ENCODE data around the gene CNPY4.

GRCh38 chr7:100127866-100128636 lies 8.6 kb downstream of the CNPY4 start:
- TF ChIP-seq JUN (IDR thresholded peaks at IDR 0.05; ENCODE audit: borderline replicate concordance, insufficient read depth, insufficient read length, low read depth): no peak
- TF ChIP-seq CTCF (IDR thresholded peaks at IDR 0.05; ENCODE audit: extremely low read depth in 1 of 2, insufficient read depth in 1 of 2, low read depth in 1 of 2, low read length in 2 of 2): peak in 1 of 2 donors; percentile 1
- no peak for TF ChIP-seq POLR2A (IDR thresholded peaks at IDR 0.05; ENCODE audit: low read depth, low read length)
- no peak for TF ChIP-seq EZH2 (IDR thresholded peaks at IDR 0.05; ENCODE audit: borderline replicate concordance, low read depth, low read length, severe bottlenecking)
- no peak for TF ChIP-seq MAX (IDR thresholded peaks at IDR 0.05; ENCODE audit: insufficient read depth, insufficient read length)
- TF ChIP-seq MYC (IDR thresholded peaks at IDR 0.05; ENCODE audit: low read depth, low read length): no peak
- no peak for TF ChIP-seq POLR2AphosphoS5 (IDR thresholded peaks at IDR 0.05; ENCODE audit: insufficient read depth, low read depth, low read length)
- no peak for TF ChIP-seq GATA2 (IDR thresholded peaks at IDR 0.05; ENCODE audit: insufficient read depth, insufficient read length, low read depth, low read length)
- no peak for TF ChIP-seq FOS (IDR thresholded peaks at IDR 0.05; ENCODE audit: borderline replicate concordance, insufficient read depth, low read length)
